SK-N-SH (cell line): ENCODE data around the gene THSD7B.

ENCODE experiments used
- EZH2phosphoT487 ChIP-seq: fragments of 200-600 bp; sonication (generic); IDR thresholded peaks from 2 replicates; pipeline ENCODE4 v1.6.1; 2017; ENCODE audit warnings: low read depth, mixed run types, mild to moderate bottlenecking, antibody characterized with exemption, moderate library complexity, borderline replicate concordance
- YY1 ChIP-seq: IDR thresholded peaks from 2 replicates; pipeline ENCODE4 v1.4.0; 2012; ENCODE audit warnings: low read depth, mild to moderate bottlenecking
- ZBTB33 ChIP-seq: IDR thresholded peaks from 2 replicates; pipeline ENCODE4 v1.4.0; 2012; ENCODE audit warnings: low read depth, borderline replicate concordance

GRCh38 chr2:137221797-137222492 is 456.6 kb downstream of the THSD7B start:
- TF ChIP-seq ZBTB33 (no peak), EZH2phosphoT487 (no peak), YY1 (no peak)
